Thymus (tissue), 11 donors: ENCODE data around the gene SHC2. TPM values are rescaled to one million over a fixed set of nuclear protein-coding genes. Genes with fewer than 3 reads are reported as not detected.

Experiments
- DNase-seq, 9 donors: peaks; one replicate each; pipeline ENCODE4 v3.0.0-alpha.2; 2013; ENCODE audit warnings: low spot score in 9 of 9, low read depth in 6 of 9, missing footprints in 1 of 9
- H3K27ac ChIP-seq, 2 donors: one replicate each; pipeline ENCODE4 v1.5.1; 2013; ENCODE audit warnings: control low read depth in 1 of 2, low read depth in 1 of 2, low read length in 1 of 2, mild to moderate bottlenecking in 1 of 2, moderate library complexity in 1 of 2
- H3K27me3 ChIP-seq, 2 donors: one replicate each; pipeline ENCODE4 v1.5.1; 2013; ENCODE audit warnings: low read length in 1 of 2; ENCODE audit not compliant: control insufficient read depth in 2 of 2, insufficient read depth in 1 of 2
- H3K36me3 ChIP-seq, 2 donors: one replicate each; pipeline ENCODE4 v1.5.1; 2013; ENCODE audit warnings: low read length in 1 of 2, mild to moderate bottlenecking in 1 of 2, moderate library complexity in 1 of 2; ENCODE audit not compliant: control insufficient read depth in 2 of 2, insufficient read depth in 2 of 2
- H3K4me1 ChIP-seq, 2 donors: one replicate each; pipeline ENCODE4 v1.5.1; 2013; ENCODE audit warnings: low read length in 2 of 2; ENCODE audit not compliant: control insufficient read depth in 2 of 2, insufficient read depth in 2 of 2
- H3K4me3 ChIP-seq, 2 donors: one replicate each; pipeline ENCODE4 v1.5.1; 2013; ENCODE audit warnings: low read length in 2 of 2, control low read depth in 1 of 2, mild to moderate bottlenecking in 1 of 2
- H3K9me3 ChIP-seq, 2 donors: one replicate each; pipeline ENCODE4 v1.5.1; 2013; ENCODE audit warnings: low read length in 1 of 2, mild to moderate bottlenecking in 1 of 2; ENCODE audit not compliant: control insufficient read depth in 2 of 2, insufficient read depth in 1 of 2
- WGBS: extraction: QIAGEN DNeasy Blood & Tissue Kit; methylation state at CpG from one replicate; pipeline ENCODE4 v1.1.7; 2013; 5-methylcytosine and 5-hydroxymethylcytosine counted together
- polyA plus RNA-seq: library from polyadenylated mRNA; stranded (reverse); fragments of 200-250 nt; gene quantifications from one replicate; pipeline ENCODE4 v1.2.3, GENCODE V29; 2013
- total RNA-seq: library from RNA; stranded (reverse); fragments of 120-200 nt; gene quantifications from one replicate; pipeline ENCODE4 v1.2.4, GENCODE V29; 2013
- donor health status: healthy.

The SHC2 gene
- total and polyA plus RNA-seq, 2 donors, result 1.1 to 5.2 TPM

GRCh38 chr19:475360-475759 is 14.5 kb upstream of the SHC2 start:
- no peak overlapping the region for H3K27ac ChIP-seq
- H3K27me3 ChIP-seq, result peaks cover 0 to 20% of the 10 kb centered on the region in 2 donors
- WGBS, result 85% methylated on average over 13 of the region's 13 CpGs
- H3K4me3 ChIP-seq, result no peak overlapping the region
- H3K36me3 ChIP-seq, result no peaks in the 10 kb centered on the region
- peaks cover 0 to 6% of the 10 kb centered on the region in 2 donors for H3K9me3 ChIP-seq
- H3K4me1 ChIP-seq, result no peaks in the 10 kb centered on the region
- no peak for DNase-seq

- 75% methylated on average over 57 of the region's 57 CpGs for WGBS
- Histone ChIP-seq H3K36me3 (no peaks in the 10 kb centered on the region), H3K27ac (no peak overlapping the region), H3K9me3 (no peaks in the 10 kb centered on the region), H3K4me3 (no peak overlapping the region), H3K4me1 (no peaks in the 10 kb centered on the region), H3K27me3 (peaks cover 0 to 15% of the 10 kb centered on the region in 2 donors)
- DNase-seq, result no peak
Observed at GRCh38 chr19:474126-475078, 13.6 kb upstream of the SHC2 start.

- Histone ChIP-seq H3K36me3 (no peaks in the 10 kb centered on the region), H3K27ac (no peak overlapping the region), H3K9me3 (no peaks in the 10 kb centered on the region), H3K27me3 (peaks cover 0 to 4% of the 10 kb centered on the region in 2 donors), H3K4me3 (no peak overlapping the region), H3K4me1 (no peaks in the 10 kb centered on the region)
- WGBS, result 81% methylated on average over 23 of the region's 23 CpGs
- no peak for DNase-seq
Observed at GRCh38 chr19:472005-472858, 11.4 kb upstream of the SHC2 start.

- peaks cover 0 to 4% of the 10 kb centered on the region in 2 donors for H3K27me3 ChIP-seq
- no peaks in the 10 kb centered on the region for H3K4me1 ChIP-seq
- no peaks in the 10 kb centered on the region for H3K36me3 ChIP-seq
- WGBS, result 87% methylated on average over 20 of the region's 20 CpGs
- no peak overlapping the region for H3K4me3 ChIP-seq
- no peaks in the 10 kb centered on the region for H3K9me3 ChIP-seq
- no peak for DNase-seq
- H3K27ac ChIP-seq, result no peak overlapping the region
Observed at GRCh38 chr19:470701-471100, 9.9 kb upstream of the SHC2 start.

- H3K4me3 ChIP-seq, result no peak overlapping the region
- no peaks in the 10 kb centered on the region for H3K4me1 ChIP-seq
- H3K27ac ChIP-seq, result no peak overlapping the region
- WGBS, result 85% methylated on average over 7 of the region's 7 CpGs
- DNase-seq, result no peak
- H3K27me3 ChIP-seq, result peaks cover 0 to 4% of the 10 kb centered on the region in 2 donors
- no peaks in the 10 kb centered on the region for H3K36me3 ChIP-seq
- no peaks in the 10 kb centered on the region for H3K9me3 ChIP-seq
Observed at GRCh38 chr19:469833-470232, 9.0 kb upstream of the SHC2 start.

- DNase-seq, result no peak
- no peaks in the 10 kb centered on the region for H3K36me3 ChIP-seq
- H3K4me3 ChIP-seq, result no peak overlapping the region
- H3K9me3 ChIP-seq, result no peaks in the 10 kb centered on the region
- H3K27me3 ChIP-seq, result peaks cover 0 to 6% of the 10 kb centered on the region in 2 donors
- 89% methylated on average over 27 of the region's 27 CpGs for WGBS
- H3K27ac ChIP-seq, result no peak overlapping the region
- no peaks in the 10 kb centered on the region for H3K4me1 ChIP-seq
Observed at GRCh38 chr19:468587-469256, 7.9 kb upstream of the SHC2 start.

GRCh38 chr19:467554-467953 is 6.7 kb upstream of the SHC2 start:
- no peaks in the 10 kb centered on the region for H3K36me3 ChIP-seq
- 91% methylated on average over 11 of the region's 11 CpGs for WGBS

GRCh38 chr19:465056-465816 is 4.4 kb upstream of the SHC2 start:
- no peak for DNase-seq
- H3K4me3 ChIP-seq, result no peak overlapping the region
- WGBS, result 96% methylated on average over 3 of the region's 3 CpGs
- H3K9me3 ChIP-seq, result no peaks in the 10 kb centered on the region
- peaks cover 29 to 32% of the 10 kb centered on the region in 2 donors for H3K27me3 ChIP-seq
- no peak overlapping the region for H3K27ac ChIP-seq
- no peaks in the 10 kb centered on the region for H3K4me1 ChIP-seq
- H3K36me3 ChIP-seq, result no peaks in the 10 kb centered on the region

More at GRCh38 chr19:467554-467953, 6.7 kb upstream of the SHC2 start:
- no peak for DNase-seq
- Histone ChIP-seq H3K4me3 (no peak overlapping the region), H3K9me3 (no peaks in the 10 kb centered on the region), H3K4me1 (no peaks in the 10 kb centered on the region), H3K27ac (no peak overlapping the region), H3K27me3 (peaks cover 6 to 16% of the 10 kb centered on the region in 2 donors)
